Activated naive CD4-positive, alpha-beta T cell treated with anti-CD3 and anti-CD28 coated beads for 36 hours (primary cell): Measurements from ENCODE around the gene BLNK. TPM values are rescaled to one million over a fixed set of nuclear protein-coding genes. Genes with fewer than 3 reads are reported as not detected.

ENCODE experiments used
- CTCF ChIA-PET: fragments of 350-600 bp; sonication (Branson Sonifier 250); formaldehyde crosslinking; loops from one replicate; lab custom pipeline; 2021; ENCODE audit warnings: antibody characterized with exemption; lab: Charles Lee
- DNase-seq: peaks from one replicate; pipeline ENCODE4 v3.0.0-alpha.2; 2020
- H3K27ac Mint-ChIP-seq: one replicate; pipeline ENCODE4 v1.8.0; 2021; ENCODE audit warnings: mild to moderate bottlenecking, mixed read lengths
- H3K27me3 Mint-ChIP-seq: one replicate; pipeline ENCODE4 v1.8.0; 2021; ENCODE audit warnings: low read depth, mixed read lengths
- H3K36me3 Mint-ChIP-seq: one replicate; pipeline ENCODE4 v1.8.0; 2021; ENCODE audit warnings: low read depth, mixed read lengths
- H3K4me1 Mint-ChIP-seq: one replicate; pipeline ENCODE4 v1.8.0; 2021; ENCODE audit warnings: low read depth, mixed read lengths
- H3K4me3 Mint-ChIP-seq: one replicate; pipeline ENCODE4 v1.8.0; 2021; ENCODE audit warnings: mild to moderate bottlenecking, moderate library complexity, mixed read lengths
- H3K9me3 Mint-ChIP-seq: one replicate; pipeline ENCODE4 v1.8.0; 2021; ENCODE audit warnings: mixed read lengths
- intact Hi-C: fragments of 100-400 bp; cut with micrococcal nuclease; formaldehyde crosslinking; loops from one replicate; pipeline ENCODE4 v1.15.1; 2023
- total RNA-seq, 2 experiments: library from RNA; stranded (reverse); gene quantifications; one replicate each; pipeline ENCODE4 v1.2.3, GENCODE V29; 2021

BLNK gene
- total RNA-seq, 2 experiments from 2014 or later, result not detected

DNA sequence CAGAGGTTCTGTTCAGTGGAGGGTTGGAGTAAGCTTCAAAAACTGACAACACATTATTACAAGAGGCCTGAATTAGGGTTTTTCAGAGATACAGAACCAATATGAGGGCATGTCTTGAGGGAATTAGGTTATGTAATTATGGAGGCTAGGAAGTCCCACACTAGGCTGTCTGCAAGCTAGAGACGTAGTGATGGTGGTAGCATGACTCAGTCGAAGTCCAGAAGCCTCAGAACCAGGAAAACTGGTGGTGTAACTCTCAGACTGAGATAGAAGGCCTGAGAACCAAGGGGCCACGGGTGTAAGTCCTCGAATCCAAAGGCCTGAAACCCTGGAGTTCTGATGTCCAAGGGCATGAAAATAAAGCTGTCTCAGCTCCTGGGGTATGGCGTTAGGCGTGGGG is 105.6 kb downstream of the BLNK start:
- no peaks in the 10 kb centered on the region for H3K27me3 Mint-ChIP-seq
- no peak overlapping the region for H3K27ac Mint-ChIP-seq
- no peaks in the 10 kb centered on the region for H3K4me1 Mint-ChIP-seq
- peaks cover 19% of the 10 kb centered on the region for H3K36me3 Mint-ChIP-seq
- peaks cover 42% of the 10 kb centered on the region for H3K9me3 Mint-ChIP-seq
- no peak overlapping the region for H3K4me3 Mint-ChIP-seq
- intact Hi-C loops, result no loop called here
- CTCF ChIA-PET, result no interaction called here
- DNase-seq, result no peak

DNA sequence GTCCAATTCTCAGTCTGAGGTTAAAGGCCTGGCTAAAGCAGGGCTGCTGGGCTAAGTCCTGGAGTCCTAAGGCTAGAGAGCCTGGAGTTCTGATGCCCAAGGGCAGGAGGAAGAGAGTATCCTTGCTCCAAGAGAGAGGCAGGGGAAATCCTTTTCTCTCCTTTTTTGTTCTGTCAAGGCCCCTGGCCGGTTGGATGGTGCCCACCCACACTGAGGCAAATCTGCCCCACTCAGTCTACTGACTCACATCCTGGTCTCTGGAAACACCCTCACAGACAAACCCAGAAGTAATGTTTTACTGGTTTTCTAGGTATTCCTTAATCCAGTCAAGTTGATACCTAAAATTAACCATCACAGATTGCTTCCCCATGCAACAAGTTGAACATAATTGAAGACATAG is 118.3 kb downstream of the BLNK start:
- Mint-ChIP-seq H3K4me3 (no peak overlapping the region), H3K4me1 (no peaks in the 10 kb centered on the region), H3K27me3 (no peaks in the 10 kb centered on the region), H3K9me3 (peaks cover 10% of the 10 kb centered on the region), H3K27ac (no peak overlapping the region), H3K36me3 (peaks cover 70% of the 10 kb centered on the region)
- CTCF ChIA-PET, result no interaction called here
- intact Hi-C loops, result no loop called here
- DNase-seq, result no peak

DNA sequence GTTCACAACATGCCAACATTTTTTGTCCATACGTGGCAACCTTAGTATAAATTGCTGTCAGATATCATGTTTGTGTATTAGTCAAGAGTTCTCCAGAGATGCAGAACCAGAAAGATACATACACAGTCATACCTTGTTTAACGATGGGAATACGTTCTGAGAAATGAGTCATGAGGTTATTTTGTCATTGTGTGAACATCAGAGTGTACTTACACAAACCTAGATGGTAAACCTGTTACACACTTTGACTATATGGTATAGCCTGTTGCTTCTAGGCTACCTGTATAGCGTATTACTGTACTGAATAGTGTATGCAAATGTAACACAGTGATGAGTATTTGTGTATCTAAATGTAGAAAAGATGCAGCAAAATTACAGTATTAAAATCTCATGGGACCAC is 118.9 kb downstream of the BLNK start:
- Mint-ChIP-seq H3K27ac (no peak overlapping the region), H3K36me3 (peaks cover 70% of the 10 kb centered on the region), H3K4me1 (no peaks in the 10 kb centered on the region), H3K27me3 (no peaks in the 10 kb centered on the region), H3K4me3 (no peak overlapping the region), H3K9me3 (peaks cover 5% of the 10 kb centered on the region)
- CTCF ChIA-PET, result no interaction called here
- intact Hi-C loops, result no loop called here
- DNase-seq, result no peak

Other genes starting within 250 kb of the BLNK start
- gene CCNJ, start 228.0 kb downstream of the BLNK start, total RNA-seq, result 1 to 10 TPM; 3.2 to 3.6 TPM
- 10 to 100 TPM; 10.7 to 12.1 TPM for gene ZNF518A, start 141.3 kb downstream of the BLNK start, total RNA-seq
- under 1 TPM in 1 of 2 experiments, not detected in 1; 0.10 TPM for gene DNTT, start 32.9 kb upstream of the BLNK start, total RNA-seq
- gene OPALIN, start 87.4 kb upstream of the BLNK start, total RNA-seq, result not detected
- gene TLL2, start 242.4 kb upstream of the BLNK start, total RNA-seq, result under 1 TPM in 1 of 2 experiments, not detected in 1; 0.07 TPM